ENCODE data around the gene SKIL. TPM values are rescaled to one million over a fixed set of nuclear protein-coding genes. Genes with fewer than 3 reads are reported as not detected.

SKIL gene
- total RNA-seq, 1 experiment from 2014 or later: 94.2 TPM

GRCh38 chr3:170358042-170359010 lies 811 bp downstream of the SKIL start:
- DNase-seq (ENCODE audit: low read depth, low spot score): no peak
- H3K4me3 ChIP-seq (ENCODE audit: low read depth in 2 of 2, low read length in 2 of 2): peak overlapping the region; percentile 79 to 80
- H3K27ac ChIP-seq (ENCODE audit: low read length): peak overlapping the region; percentile 93
- BruUV-seq (replicated peaks): TSS peak; percentile 75
- intact Hi-C loops (cut with micrococcal nuclease; ENCODE audit: unreplicated experiment): no loop called here
- TF ChIP-seq POLR2AphosphoS5 (IDR thresholded peaks at IDR 0.05; ENCODE audit: low read depth, low read length) (no peak; the same call in 1 of the 2 replicates), TCF7L2 (IDR thresholded peaks at IDR 0.05; ENCODE audit: low read depth, low read length) (no peak), REST (IDR thresholded peaks at IDR 0.05; ENCODE audit: insufficient read depth in 1 of 2, low read depth in 2 of 2, low read length in 1 of 2) (no peak), SIN3A (IDR thresholded peaks at IDR 0.05; ENCODE audit: borderline replicate concordance, insufficient read depth, low read depth, low read length) (peak; percentile 86; the same call in 1 of the 2 replicates), CTCF (IDR thresholded peaks at IDR 0.05) (peak; percentile 83)
- no peaks in the 10 kb centered on the region for H3K9me3 ChIP-seq (ENCODE audit: control insufficient read depth, insufficient read depth, low read depth, low read length)
- H3K36me3 ChIP-seq (ENCODE audit: control insufficient read depth, insufficient read depth, low read length): peaks cover 6% of the 10 kb centered on the region; the same call in 1 of the 2 replicates
- ChIA-PET CTCF (interaction anchor here (0.6 kb wide), 1 partner anchor 14 kb away, joined by 3 read pairs; no protein-coding TSS in a partner anchor), POLR2A (interaction anchor here (0.7 to 1.0 kb wide), 2 partner anchors 44 to 136 kb away, joined by 3 read pairs; partner anchors contain the start of gene PRKCI)
- peak; percentile 40 for ATAC-seq
- no peaks in the 10 kb centered on the region for H3K27me3 ChIP-seq (ENCODE audit: control insufficient read depth, insufficient read depth, low read length)
- in situ Hi-C loops (cut with HindIII; ENCODE audit: low pct_unique_long_range_greater_than_20kb, low sequenced_read_pairs): no loop called here
- peaks cover 36% of the 10 kb centered on the region for H3K4me1 ChIP-seq (ENCODE audit: control insufficient read depth, insufficient read depth, low read length)

GRCh38 chr3:170359178-170359704 lies 1.7 kb downstream of the SKIL start:
- TF ChIP-seq TCF7L2 (IDR thresholded peaks at IDR 0.05; ENCODE audit: low read depth, low read length) (no peak), REST (IDR thresholded peaks at IDR 0.05; ENCODE audit: insufficient read depth in 1 of 2, low read depth in 2 of 2, low read length in 1 of 2) (no peak), CTCF (IDR thresholded peaks at IDR 0.05) (no peak), POLR2AphosphoS5 (IDR thresholded peaks at IDR 0.05; ENCODE audit: low read depth, low read length) (no peak), SIN3A (IDR thresholded peaks at IDR 0.05; ENCODE audit: borderline replicate concordance, insufficient read depth, low read depth, low read length) (no peak)
- BruUV-seq (replicated peaks): no TSS peak
- intact Hi-C loops (cut with micrococcal nuclease; ENCODE audit: unreplicated experiment): no loop called here
- ChIA-PET CTCF (interaction anchor here (0.6 kb wide), 1 partner anchor 15 kb away, joined by 3 read pairs; no protein-coding TSS in a partner anchor), POLR2A (interaction anchor here (0.7 kb wide), 1 partner anchor 43 kb away, joined by 3 read pairs; no protein-coding TSS in a partner anchor)
- Histone ChIP-seq H3K9me3 (ENCODE audit: control insufficient read depth, insufficient read depth, low read depth, low read length) (no peaks in the 10 kb centered on the region), H3K27me3 (ENCODE audit: control insufficient read depth, insufficient read depth, low read length) (no peaks in the 10 kb centered on the region), H3K36me3 (ENCODE audit: control insufficient read depth, insufficient read depth, low read length) (peaks cover 6% of the 10 kb centered on the region; the same call in 1 of the 2 replicates), H3K4me1 (ENCODE audit: control insufficient read depth, insufficient read depth, low read length) (peaks cover 36% of the 10 kb centered on the region), H3K4me3 (ENCODE audit: low read depth in 2 of 2, low read length in 2 of 2) (peak overlapping the region; percentile 79 to 80), H3K27ac (ENCODE audit: low read length) (peak overlapping the region; percentile 93)
- no peak for ATAC-seq
- DNase-seq (ENCODE audit: low read depth, low spot score): no peak
- in situ Hi-C loops (cut with HindIII; ENCODE audit: low pct_unique_long_range_greater_than_20kb, low sequenced_read_pairs): no loop called here
